Measurements from ENCODE around the gene KSR1.
"Not testable (repeated sequence)": the region's sequence is repeated elsewhere in the genome, so short reads cannot be mapped to it uniquely, and the experiment has no call there.

The KSR1 gene

DNA sequence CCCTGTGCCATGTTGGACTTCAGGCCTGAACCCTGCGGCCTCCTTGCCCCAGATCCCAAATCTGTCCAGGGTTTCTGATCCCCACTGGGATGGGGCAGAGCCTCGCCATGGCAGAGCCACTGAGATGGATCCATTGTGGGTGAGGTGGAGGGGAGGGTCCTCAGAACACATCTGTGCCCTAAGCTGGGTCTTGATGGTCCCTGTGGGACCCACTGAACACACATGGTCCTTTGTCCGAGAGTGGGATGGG is 38.0 kb upstream of the KSR1 start:
- no peak overlapping the region for H3K4me3 ChIP-seq (ENCODE audit: low read length)
- H3K27me3 ChIP-seq (ENCODE audit: insufficient read depth, low read length): no peaks in the 10 kb centered on the region
- no peak overlapping the region for H3K27ac ChIP-seq (ENCODE audit: low read depth, low read length)
- no peak overlapping the region for H3K9ac ChIP-seq (ENCODE audit: low read depth, low read length)
- no peaks in the 10 kb centered on the region for H3K4me1 ChIP-seq (ENCODE audit: insufficient read depth, low read length)
- 94% methylated on average over 3 of the region's 3 CpGs for WGBS
- no peaks in the 10 kb centered on the region for H3K9me3 ChIP-seq (ENCODE audit: insufficient read depth, low read depth, low read length)
- no peaks in the 10 kb centered on the region for H3K36me3 ChIP-seq (ENCODE audit: insufficient read depth, low read length)

DNA sequence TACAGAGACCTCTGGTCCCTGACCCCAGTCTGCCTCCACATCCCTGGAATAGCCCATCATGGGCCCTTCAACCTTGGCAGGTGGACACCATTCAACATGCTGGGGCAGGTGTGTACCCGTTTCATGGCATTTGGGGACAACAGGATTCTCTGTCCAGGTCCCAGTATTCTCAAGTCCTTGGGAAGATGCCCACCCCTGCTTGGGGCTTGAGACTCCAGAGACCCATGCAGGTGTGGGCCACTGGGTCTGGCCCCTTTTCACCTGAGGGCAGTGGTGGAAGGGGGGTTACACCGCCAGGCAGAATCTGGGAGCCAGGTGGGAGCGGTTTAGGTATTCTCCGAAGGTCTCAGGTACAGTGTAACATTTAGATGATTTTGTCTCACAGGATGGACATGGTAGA is 37.1 kb upstream of the KSR1 start:
- Histone ChIP-seq H3K36me3 (ENCODE audit: insufficient read depth, low read length) (no peaks in the 10 kb centered on the region), H3K27ac (ENCODE audit: low read depth, low read length) (no peak overlapping the region), H3K9me3 (ENCODE audit: insufficient read depth, low read depth, low read length) (no peaks in the 10 kb centered on the region), H3K27me3 (ENCODE audit: insufficient read depth, low read length) (no peaks in the 10 kb centered on the region), H3K4me1 (ENCODE audit: insufficient read depth, low read length) (no peaks in the 10 kb centered on the region), H3K9ac (ENCODE audit: low read depth, low read length) (no peak overlapping the region), H3K4me3 (ENCODE audit: low read length) (no peak overlapping the region)
- 95% methylated on average over 4 of the region's 4 CpGs for WGBS

DNA sequence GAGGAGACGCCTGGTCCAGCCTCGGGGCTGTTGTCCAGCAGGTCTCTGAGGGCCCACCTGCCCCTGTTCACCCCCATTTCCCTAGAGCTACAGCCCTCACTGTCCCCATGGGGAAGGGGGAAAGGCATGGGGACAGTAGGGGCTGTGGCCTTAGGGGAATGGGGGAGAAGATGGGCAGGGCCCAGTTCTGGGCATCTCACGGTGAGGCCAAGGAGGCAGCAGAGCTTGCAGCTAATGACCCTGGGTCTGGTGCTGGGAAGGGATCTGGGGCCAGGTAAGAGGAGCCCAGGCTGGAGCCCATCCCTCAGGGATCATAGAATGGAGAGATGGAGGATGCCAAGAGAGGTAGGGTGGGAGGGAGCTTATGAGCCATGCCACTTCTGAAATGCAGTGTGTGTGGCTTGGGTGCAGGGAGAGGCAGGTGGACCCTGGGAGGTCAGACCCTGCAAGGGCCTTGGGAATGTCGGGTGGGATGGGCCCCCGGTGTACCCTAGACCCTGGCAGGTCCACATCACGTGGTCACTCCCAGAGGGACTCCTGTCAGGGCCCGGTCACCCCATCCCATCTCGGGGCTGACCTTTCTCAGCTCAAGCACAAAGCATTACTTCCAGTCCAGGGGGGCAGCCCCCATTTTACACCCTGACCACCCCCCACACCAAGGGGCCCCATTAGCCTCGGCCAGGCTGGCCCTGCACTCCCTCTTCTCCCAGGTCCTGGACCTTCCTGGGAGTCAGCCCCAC is 35.9 kb upstream of the KSR1 start:
- H3K27ac ChIP-seq (ENCODE audit: low read depth, low read length): no peak overlapping the region
- no peaks in the 10 kb centered on the region for H3K4me1 ChIP-seq (ENCODE audit: insufficient read depth, low read length)
- WGBS: 91% methylated on average over 9 of the region's 9 CpGs
- H3K36me3 ChIP-seq (ENCODE audit: insufficient read depth, low read length): no peaks in the 10 kb centered on the region
- no peak overlapping the region for H3K4me3 ChIP-seq (ENCODE audit: low read length)
- H3K27me3 ChIP-seq (ENCODE audit: insufficient read depth, low read length): no peaks in the 10 kb centered on the region
- no peaks in the 10 kb centered on the region for H3K9me3 ChIP-seq (ENCODE audit: insufficient read depth, low read depth, low read length)
- H3K9ac ChIP-seq (ENCODE audit: low read depth, low read length): no peak overlapping the region

DNA sequence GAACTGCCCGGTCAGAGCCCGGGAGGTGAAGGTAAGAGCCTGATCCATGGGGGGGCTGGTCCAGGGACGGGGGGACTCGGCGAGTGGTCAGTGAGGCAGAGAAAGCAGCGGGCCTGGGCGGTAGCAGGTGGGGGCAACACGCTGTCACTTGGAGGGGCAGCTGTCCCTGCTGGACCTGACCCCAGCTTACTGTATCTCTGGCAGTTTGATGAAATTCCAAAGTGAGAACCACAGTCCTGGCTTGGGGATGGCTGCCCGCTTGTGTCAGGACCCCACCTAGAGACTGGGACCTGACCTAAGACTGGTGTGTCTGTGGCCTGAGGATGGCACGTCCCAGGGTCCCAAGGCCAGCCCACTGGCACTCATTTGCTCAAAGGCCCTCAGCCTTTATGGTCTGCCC is 35.1 kb upstream of the KSR1 start:
- Histone ChIP-seq H3K27me3 (ENCODE audit: insufficient read depth, low read length) (no peaks in the 10 kb centered on the region), H3K36me3 (ENCODE audit: insufficient read depth, low read length) (no peaks in the 10 kb centered on the region), H3K9me3 (ENCODE audit: insufficient read depth, low read depth, low read length) (no peaks in the 10 kb centered on the region), H3K4me1 (ENCODE audit: insufficient read depth, low read length) (no peaks in the 10 kb centered on the region), H3K4me3 (ENCODE audit: low read length) (no peak overlapping the region), H3K9ac (ENCODE audit: low read depth, low read length) (no peak overlapping the region), H3K27ac (ENCODE audit: low read depth, low read length) (no peak overlapping the region)
- 94% methylated on average over 10 of the region's 10 CpGs for WGBS

DNA sequence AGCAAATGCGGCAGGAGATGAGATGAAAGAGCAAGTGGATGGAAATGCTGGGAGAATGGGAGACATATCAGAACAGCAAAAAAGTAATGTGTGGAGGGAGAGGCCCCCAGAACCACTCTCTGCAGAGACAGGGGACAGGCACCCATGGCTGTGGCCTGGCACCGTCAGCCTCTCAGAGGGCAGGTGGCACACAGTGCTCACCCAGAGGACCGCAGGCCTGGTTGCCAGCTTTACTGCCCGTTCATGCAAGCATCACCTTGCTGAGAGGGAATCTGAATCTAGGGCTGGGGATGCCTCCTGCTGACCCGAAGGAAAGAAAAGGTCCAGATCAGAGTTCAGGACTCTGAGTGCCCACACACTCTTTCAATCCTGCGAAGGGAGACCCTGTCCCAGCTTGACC is 34.6 kb upstream of the KSR1 start:
- not testable (repeated sequence) for H3K9ac ChIP-seq (ENCODE audit: low read depth, low read length); H3K27me3 ChIP-seq (ENCODE audit: insufficient read depth, low read length); H3K4me1 ChIP-seq (ENCODE audit: insufficient read depth, low read length); H3K4me3 ChIP-seq (ENCODE audit: low read length); H3K36me3 ChIP-seq (ENCODE audit: insufficient read depth, low read length); H3K27ac ChIP-seq (ENCODE audit: low read depth, low read length); H3K9me3 ChIP-seq (ENCODE audit: insufficient read depth, low read depth, low read length)
- 93% methylated on average over 5 of the region's 6 CpGs for WGBS

DNA sequence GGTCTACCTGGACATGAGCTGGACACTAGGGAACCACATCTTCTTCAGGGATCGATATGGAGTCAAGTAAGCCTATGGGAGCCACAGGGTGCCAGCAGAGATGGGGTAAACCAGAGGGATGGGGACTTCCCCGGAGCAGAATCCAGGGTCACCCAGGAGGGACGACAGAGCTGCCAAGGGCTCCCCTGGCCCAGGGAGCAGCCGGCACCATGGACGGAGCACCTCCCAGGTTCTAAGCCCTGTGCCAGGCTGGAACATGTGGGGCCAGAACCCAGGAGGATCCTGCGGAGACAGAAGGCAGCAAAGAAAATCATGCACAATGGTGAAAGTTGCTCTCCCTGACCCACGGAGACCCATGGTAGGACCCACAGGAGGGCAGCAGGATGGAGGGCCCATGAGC is 33.6 kb upstream of the KSR1 start:
- H3K9me3 ChIP-seq (ENCODE audit: insufficient read depth, low read depth, low read length): no peaks in the 10 kb centered on the region
- no peak overlapping the region for H3K9ac ChIP-seq (ENCODE audit: low read depth, low read length)
- no peaks in the 10 kb centered on the region for H3K27me3 ChIP-seq (ENCODE audit: insufficient read depth, low read length)
- 94% methylated on average over 7 of the region's 7 CpGs for WGBS
- no peak overlapping the region for H3K27ac ChIP-seq (ENCODE audit: low read depth, low read length)
- no peaks in the 10 kb centered on the region for H3K36me3 ChIP-seq (ENCODE audit: insufficient read depth, low read length)
- no peak overlapping the region for H3K4me3 ChIP-seq (ENCODE audit: low read length)
- no peaks in the 10 kb centered on the region for H3K4me1 ChIP-seq (ENCODE audit: insufficient read depth, low read length)

DNA sequence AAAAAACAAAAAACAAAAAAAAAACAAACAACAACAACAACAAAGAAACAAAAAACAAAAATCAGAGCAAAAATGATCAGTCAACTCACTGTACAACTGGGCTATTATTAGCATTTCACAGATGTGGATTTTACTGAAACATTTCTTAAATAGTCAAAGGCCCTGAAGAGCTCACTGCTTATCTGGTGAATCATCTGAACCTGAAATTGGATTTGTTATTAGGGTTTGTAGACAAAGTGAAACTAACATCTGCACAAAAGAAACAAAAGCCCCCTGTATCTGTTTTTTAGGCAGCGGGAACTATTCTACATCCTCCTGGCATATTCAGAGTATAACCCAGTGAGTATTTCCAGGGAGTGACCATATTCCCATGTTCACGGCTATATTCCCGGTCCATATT is 32.6 kb upstream of the KSR1 start:
- H3K27ac ChIP-seq (ENCODE audit: low read depth, low read length): no peak overlapping the region
- 93% methylated on average over 3 of the region's 3 CpGs for WGBS
- H3K27me3 ChIP-seq (ENCODE audit: insufficient read depth, low read length): no peaks in the 10 kb centered on the region
- H3K4me3 ChIP-seq (ENCODE audit: low read length): no peak overlapping the region
- H3K9ac ChIP-seq (ENCODE audit: low read depth, low read length): no peak overlapping the region
- H3K4me1 ChIP-seq (ENCODE audit: insufficient read depth, low read length): no peaks in the 10 kb centered on the region
- no peaks in the 10 kb centered on the region for H3K9me3 ChIP-seq (ENCODE audit: insufficient read depth, low read depth, low read length)
- H3K36me3 ChIP-seq (ENCODE audit: insufficient read depth, low read length): no peaks in the 10 kb centered on the region

DNA sequence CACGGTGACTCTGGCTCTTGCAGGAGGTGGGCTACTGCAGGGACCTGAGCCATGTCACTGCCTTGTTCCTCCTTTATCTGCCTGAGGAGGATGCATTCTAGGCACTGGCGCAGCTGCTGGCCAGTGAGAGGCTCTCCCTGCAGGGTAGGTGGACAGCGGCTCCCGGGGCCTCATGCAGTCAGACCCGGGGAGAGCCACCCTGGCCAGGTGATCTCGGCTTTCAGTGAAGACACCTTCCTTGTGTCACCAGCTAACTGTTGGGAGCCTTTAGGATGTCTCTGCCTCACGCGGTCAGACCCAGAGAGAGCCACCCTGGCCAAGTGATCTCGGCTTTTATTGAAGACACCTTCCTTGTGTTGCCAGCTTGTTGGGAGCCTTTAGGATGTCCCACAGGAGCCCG is 31.7 kb upstream of the KSR1 start:
- 84% methylated on average over 10 of the region's 10 CpGs for WGBS

DNA sequence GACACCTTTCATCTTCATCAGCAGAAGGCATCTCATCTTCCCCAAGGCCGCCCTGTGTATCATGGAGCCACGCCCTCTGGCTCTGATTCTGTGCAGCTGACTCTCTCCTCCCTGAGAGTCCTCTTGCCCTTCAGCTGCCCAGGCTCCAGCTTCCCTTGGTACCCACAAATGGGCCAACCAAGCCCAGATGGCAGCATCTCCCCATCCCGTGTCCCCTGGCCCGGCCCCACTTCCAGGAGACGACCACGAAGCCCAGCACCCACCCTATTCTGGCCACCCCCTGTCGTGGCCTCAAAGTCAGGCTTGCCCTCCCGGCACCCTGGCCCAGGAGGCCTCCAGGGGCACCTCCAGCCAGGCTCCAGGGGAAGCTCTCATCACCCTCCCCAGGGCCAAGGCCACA is 31.3 kb upstream of the KSR1 start:
- H3K9ac ChIP-seq (ENCODE audit: low read depth, low read length): no peak overlapping the region
- H3K4me1 ChIP-seq (ENCODE audit: insufficient read depth, low read length): no peaks in the 10 kb centered on the region
- no peaks in the 10 kb centered on the region for H3K27me3 ChIP-seq (ENCODE audit: insufficient read depth, low read length)
- H3K9me3 ChIP-seq (ENCODE audit: insufficient read depth, low read depth, low read length): no peaks in the 10 kb centered on the region
- 98% methylated on average over 6 of the region's 8 CpGs for WGBS
- no peak overlapping the region for H3K4me3 ChIP-seq (ENCODE audit: low read length)
- H3K27ac ChIP-seq (ENCODE audit: low read depth, low read length): no peak overlapping the region
- no peaks in the 10 kb centered on the region for H3K36me3 ChIP-seq (ENCODE audit: insufficient read depth, low read length)

More for the DNA sequence above, 31.7 kb upstream of the KSR1 start:
- no peaks in the 10 kb centered on the region for H3K36me3 ChIP-seq (ENCODE audit: insufficient read depth, low read length)
- H3K27me3 ChIP-seq (ENCODE audit: insufficient read depth, low read length): no peaks in the 10 kb centered on the region
- no peak overlapping the region for H3K9ac ChIP-seq (ENCODE audit: low read depth, low read length)
- H3K27ac ChIP-seq (ENCODE audit: low read depth, low read length): no peak overlapping the region
- no peaks in the 10 kb centered on the region for H3K4me1 ChIP-seq (ENCODE audit: insufficient read depth, low read length)
- no peaks in the 10 kb centered on the region for H3K9me3 ChIP-seq (ENCODE audit: insufficient read depth, low read depth, low read length)
- no peak overlapping the region for H3K4me3 ChIP-seq (ENCODE audit: low read length)

DNA sequence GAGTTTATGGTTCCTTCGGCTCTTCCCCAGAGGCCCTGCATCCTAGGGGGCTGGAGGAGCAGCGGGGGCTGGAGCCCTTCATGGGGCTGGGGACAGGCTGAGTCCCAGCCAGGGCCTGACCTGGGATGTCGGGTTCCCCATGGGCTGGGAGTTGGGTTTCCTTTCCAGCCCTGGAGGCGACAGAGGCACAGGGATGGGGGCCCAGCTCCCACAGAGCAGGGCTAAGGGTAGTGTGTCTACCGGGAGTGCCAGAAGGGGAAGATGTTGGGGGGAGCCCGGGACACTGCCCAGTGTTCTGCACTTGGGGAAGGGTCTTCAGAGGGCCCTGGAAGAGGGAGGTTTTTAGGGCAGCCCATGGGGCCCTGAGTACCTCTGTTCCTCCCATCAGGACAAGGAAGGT is 30.7 kb upstream of the KSR1 start:
- not testable (repeated sequence) for H3K27ac ChIP-seq (ENCODE audit: low read depth, low read length); H3K4me3 ChIP-seq (ENCODE audit: low read length); H3K9ac ChIP-seq (ENCODE audit: low read depth, low read length); H3K9me3 ChIP-seq (ENCODE audit: insufficient read depth, low read depth, low read length); H3K4me1 ChIP-seq (ENCODE audit: insufficient read depth, low read length); H3K36me3 ChIP-seq (ENCODE audit: insufficient read depth, low read length); H3K27me3 ChIP-seq (ENCODE audit: insufficient read depth, low read length)
- WGBS: 90% methylated on average over 6 of the region's 6 CpGs

DNA sequence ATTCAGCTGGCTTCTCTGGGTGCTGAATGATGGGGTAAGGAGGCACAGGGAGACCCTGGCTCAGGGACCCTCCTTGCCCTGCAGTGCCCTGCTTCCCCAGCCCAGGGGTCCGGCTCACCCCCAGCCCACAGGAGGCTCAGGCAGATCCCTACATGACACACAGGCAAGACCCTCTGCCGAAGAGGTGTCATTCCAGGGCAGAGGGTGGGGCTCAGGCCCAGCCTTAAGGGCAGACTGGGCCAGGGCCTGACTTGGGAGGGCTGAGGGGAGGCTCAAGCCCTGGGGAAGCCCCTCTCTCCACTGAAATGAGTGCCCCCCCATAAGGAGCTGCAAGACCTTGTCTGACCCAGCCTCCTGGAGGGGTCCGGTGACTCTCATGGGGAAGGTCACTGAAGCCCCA is 30.3 kb upstream of the KSR1 start:
- Histone ChIP-seq H3K4me1 (ENCODE audit: insufficient read depth, low read length) (no peaks in the 10 kb centered on the region), H3K36me3 (ENCODE audit: insufficient read depth, low read length) (no peaks in the 10 kb centered on the region), H3K27ac (ENCODE audit: low read depth, low read length) (no peak overlapping the region), H3K4me3 (ENCODE audit: low read length) (no peak overlapping the region), H3K27me3 (ENCODE audit: insufficient read depth, low read length) (no peaks in the 10 kb centered on the region), H3K9me3 (ENCODE audit: insufficient read depth, low read depth, low read length) (no peaks in the 10 kb centered on the region), H3K9ac (ENCODE audit: low read depth, low read length) (no peak overlapping the region)
- 97% methylated on average over 3 of the region's 3 CpGs for WGBS

DNA sequence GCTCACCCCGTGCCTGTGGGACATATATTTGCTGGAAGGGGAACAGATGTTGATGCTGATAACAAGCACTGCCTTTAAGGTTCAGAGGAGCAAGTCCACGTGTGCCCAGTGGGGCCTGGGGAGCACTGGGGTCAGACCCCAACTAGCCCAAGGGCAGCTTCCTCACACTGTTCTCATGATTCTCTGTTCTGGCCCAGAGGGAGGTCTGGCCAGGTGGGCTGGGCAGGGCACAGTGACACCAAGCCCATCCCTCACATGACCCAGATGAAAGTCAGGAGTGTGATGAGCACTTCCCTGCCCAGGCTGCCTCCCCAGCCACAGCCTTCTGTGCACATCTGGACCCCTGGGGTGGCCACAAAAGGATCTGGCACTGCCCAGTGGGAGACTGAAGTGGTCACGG is 29.8 kb upstream of the KSR1 start:
- not testable (repeated sequence) for H3K9ac ChIP-seq (ENCODE audit: low read depth, low read length)
- WGBS: 88% methylated on average over 2 of the region's 3 CpGs

More for the DNA sequence above, 29.8 kb upstream of the KSR1 start:
- H3K4me3 ChIP-seq (ENCODE audit: low read length); H3K4me1 ChIP-seq (ENCODE audit: insufficient read depth, low read length); H3K36me3 ChIP-seq (ENCODE audit: insufficient read depth, low read length); H3K27me3 ChIP-seq (ENCODE audit: insufficient read depth, low read length); H3K27ac ChIP-seq (ENCODE audit: low read depth, low read length); H3K9me3 ChIP-seq (ENCODE audit: insufficient read depth, low read depth, low read length): not testable (repeated sequence)
